NCI-H146 (cell line): ENCODE data around the gene CLBA1.

Experiments
- DNase-seq: peaks from one replicate; lab custom pipeline; 2025; lab: John Stamatoyannopoulos, UW

Gene CLBA1

DNA sequence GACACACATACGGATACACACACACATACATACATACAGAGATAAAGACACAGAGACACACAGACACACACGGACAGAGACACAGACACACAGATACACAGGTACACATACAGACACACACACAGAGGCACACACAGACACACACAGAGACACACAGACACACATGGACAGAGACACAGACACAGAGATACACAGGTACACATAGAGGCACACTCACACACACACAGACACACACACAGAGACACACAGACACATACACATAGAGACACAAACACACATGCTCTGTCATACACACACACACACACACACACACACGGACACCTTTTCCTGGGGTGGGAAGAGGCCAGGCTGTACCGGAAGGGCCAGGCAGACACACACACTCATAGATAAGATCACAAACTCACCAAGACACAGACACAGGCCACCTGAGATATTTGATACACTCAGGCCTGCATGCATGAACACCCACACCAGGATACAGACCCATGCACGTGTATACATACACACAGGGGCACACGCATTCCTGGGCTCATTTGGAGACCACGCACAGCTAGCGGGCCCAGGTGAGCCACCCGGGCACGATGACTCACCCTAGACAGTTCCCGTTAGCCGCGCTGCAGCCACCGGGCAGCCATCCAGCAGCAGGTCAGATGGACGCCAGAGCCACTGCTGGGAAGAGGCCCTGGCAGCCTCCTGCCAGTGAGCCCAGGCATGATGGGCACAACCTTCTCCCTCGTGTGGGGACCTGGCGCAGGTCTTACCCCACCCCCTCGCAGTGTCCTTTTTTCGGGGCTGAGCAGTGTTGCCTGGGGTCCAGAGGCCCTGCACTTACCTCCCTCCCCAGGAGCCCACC is 5.6 kb upstream of the CLBA1 start:
- no peak for DNase-seq

DNA sequence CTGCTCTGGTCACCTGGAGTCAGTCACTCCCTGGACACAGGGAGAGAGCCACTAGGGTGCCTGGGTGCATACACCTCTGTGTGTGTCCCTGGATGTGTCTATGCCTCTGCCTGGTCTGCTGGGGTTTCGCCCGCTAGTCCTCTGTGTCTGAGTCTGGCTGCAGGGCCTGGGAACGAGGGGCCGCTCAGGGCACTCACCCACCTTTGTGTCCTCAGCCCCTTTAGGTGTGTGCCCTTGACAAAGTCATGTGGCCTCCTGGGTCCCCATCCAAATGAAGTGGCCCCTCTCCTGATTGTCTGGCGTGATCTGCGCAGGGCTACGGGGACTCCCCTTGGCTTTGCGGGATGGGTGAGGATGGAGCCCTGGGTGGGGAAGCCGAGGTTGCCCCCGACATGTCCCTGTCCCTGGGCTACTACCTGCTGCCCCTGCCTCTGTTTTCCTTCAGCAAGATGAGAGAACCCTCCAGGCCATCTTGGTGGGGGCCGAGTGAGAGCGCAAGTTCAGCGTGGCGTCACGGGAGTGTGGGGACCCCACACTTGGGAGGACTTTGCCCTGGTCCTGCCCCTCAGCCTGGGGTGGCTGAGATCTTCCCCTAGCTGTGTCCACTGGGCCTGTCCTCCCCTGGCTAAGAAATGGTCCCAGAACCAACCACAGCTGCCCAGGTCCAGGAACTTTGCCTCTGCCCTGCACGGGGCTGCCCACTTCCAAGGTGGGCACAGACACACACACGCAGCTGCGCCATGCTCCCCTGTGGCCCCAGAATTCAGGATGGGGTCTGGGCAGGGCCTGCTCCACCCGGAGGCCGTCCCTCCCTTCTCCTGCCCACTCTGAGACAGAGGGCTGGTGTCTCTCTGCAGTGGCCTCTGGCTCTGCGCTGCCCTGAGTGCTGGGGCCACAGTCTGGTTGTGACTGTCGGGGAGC is 4.7 kb upstream of the CLBA1 start:
- DNase-seq = no peak

DNA sequence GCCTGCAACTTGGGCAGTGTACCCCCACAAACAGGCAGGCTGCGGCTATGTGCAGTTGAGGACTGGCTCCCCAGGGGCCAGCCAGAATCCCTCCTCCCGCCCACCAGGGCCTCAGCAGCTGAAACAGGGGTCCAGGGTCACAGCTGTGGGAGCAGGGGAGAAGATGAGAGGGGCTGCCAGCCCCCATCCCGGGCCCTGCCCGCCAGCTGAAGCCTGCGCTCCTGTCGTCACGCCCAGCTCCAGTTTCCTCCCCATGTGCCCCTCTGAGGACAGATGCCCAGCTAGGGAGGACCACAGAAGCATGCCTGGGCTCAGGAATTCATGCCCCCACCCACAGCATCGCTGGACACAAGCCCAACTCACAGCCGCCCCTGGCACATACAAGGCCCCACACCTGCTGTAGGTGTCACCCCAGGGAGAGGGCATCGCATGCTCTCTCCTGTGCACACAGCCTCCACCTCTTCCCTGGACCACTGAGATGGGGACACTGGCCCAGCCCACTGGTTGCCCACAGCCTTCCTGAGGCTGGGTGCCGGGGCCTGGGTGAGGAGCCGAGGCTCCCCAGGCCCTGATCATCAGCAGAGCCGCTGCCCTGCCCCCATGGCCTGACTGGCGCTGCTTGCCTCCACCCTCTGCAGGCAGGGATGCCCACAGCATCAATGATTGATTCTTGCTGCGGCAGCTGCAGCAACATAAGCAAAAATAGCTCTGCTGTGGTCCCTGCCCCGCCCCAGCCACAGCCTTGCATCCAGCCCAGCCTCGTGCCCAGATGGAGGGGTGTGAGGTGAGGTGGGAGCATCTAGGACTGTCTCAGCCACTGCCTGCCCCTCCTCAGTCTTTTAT is 3.7 kb upstream of the CLBA1 start:
- DNase-seq = no peak

DNA sequence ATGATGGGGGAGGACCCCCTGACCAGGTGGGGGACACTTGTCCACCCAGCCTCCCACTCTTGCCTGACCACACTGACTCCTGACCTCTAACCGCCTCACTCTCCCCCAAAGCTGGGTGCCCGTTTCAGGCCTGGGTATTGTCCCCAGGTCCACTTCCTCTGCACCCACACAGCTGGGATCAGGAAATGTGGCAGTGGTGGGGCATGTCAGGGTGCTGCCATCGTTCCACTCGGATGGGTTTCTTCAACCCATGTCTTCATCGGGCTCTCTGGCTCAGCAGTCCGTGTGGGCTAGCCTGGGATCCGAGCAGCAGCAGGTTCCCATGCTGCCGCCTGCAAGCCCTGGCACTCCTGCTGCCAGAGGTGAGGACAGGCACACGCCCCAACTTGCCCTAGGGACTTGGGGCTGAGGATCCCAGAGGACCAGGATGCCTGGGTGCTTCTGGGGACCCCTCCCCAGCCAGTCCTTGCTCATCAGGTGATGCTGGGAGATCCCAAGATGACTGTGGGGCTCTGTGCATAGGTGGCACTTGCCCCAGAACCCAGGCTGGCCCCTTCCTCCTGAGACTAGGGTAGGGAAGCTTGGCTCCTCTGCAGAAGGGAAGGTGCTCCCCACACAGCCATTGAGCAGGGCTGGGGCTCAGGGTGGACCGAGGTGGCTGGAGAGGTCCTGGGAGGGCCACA is 2.9 kb upstream of the CLBA1 start:
- DNase-seq = no peak

DNA sequence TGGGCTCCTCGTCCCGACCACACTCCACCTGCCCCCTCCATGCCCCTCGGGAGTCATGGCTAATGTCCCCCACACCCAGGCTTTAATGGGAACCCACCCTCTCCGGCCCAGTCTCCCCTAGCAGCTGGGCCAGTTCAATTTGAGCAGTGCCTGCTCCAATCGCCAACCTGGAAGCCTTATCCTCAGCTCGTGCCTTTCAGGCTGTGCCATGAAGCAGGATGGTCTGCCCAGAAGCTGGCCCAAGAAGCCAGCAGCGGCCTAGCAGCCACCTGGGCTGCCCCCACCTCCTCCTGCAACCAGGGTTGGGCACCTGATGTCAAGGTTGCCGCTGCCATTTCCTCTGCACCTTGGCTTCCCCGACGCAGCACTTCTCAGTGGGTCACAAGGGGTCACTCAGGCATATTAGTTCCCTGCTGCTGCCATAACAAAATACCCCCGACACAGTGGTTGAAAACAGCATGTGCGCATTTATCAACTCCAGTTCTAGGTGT is 2.3 kb upstream of the CLBA1 start:
- DNase-seq = no peak

DNA sequence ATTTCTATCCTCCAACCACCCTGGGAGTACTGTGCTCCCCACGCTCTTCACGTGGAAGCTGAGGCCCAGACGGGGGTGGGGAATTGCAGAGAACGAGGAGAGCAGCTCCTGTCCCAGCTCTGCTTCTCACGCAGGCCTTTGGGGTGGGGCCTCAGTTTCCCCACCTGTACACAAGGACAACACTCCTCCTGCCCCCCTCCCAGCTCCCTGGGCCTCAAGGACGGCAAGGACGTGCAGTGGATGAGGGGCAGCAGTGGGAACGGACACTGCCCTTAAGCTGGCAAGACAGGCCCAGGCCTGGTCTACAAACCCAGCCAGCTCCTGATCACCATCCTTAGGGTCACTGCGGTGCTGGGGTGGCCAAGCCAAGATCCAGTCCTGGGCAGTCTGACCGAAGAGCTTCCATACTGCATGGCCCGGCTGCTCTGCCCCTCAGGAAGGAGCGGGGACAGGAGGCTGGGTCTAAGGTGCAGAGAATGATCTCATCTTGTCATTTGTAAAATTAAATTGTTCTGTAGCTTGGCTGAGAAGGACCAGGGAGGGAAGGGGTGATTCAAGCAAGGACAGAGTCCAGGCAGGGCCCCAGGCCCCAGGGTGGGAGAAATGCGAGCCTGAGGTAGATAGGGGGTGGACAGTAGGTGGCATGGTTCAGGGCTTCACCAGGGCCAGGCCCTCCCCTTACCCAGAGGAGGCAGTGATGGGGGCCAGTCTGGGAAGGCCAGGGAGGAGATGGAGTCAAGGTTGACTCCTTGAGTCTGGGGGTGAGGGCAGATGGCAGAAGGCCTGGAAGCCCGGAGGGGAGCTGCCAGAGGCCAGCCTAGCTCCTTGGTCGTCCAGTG is 1.3 kb upstream of the CLBA1 start:
- no peak for DNase-seq

DNA sequence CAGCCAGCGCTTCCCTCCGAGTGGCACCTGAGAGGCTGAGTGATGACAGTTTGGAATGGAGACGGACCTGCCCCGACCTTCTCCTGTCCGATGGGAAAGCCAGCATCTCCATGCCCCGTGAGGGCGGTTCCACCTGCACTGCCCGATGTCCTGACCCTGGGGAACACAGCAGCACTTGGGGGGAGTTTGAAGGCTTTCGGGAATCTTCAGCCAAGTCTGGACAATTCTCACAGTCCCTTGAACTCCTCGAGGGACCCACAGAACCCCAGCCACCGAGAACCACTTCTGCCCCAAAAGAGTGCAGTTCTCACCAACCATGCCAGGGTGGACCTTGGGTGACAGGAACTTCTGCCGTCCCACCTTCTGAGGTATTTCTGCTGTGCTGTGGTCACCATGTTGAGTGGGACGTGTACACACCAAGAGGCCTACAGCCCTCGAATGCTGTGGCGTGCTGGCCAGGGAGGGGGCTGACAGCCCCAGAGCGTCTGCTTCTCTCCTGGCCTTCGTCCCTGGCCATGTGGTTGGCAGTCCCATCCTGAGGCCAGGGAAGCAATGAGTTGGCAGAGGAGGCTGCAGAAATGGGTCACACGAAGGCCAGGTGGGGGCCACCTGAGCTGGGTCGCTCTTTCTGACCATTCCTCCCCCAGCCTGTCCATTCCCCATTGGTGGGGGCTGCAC is 1.0 kb downstream of the CLBA1 start:
- DNase-seq = no peak

DNA sequence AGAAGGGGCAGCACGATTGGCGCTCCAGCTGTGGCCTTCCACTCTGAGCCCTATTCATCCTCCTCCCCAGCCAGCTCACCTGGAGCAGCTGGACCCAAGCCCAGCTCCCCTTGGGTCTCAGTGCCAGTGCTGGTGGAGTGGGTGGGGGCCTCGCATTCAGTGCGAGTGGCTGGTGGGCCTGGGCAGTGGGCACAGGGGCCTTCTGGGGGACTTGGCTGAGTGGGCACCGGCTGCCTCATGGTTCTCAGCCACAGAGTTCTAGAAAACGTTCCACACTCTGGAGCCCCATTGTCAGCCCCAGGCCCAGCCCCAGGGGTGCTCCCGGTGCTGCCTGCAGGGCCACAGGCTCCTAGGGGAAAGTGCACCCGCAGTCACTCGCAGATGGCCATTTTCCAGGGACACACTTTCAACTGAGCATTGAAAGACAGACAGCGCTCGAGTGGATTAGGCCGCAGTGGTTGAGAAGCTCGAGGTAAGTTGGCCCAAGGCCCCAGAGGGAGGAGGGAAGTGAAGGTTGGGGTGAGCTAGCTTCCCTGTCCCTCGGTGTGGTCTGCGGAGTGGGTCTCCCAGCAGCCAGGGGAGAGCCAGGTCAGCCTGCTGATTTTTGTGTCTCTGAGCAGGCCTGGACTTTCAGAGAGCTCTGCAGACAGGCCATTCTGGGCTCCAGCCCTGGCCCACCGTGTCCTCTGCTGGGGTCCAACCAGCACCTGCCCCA is 3.8 kb downstream of the CLBA1 start:
- no peak for DNase-seq

DNA sequence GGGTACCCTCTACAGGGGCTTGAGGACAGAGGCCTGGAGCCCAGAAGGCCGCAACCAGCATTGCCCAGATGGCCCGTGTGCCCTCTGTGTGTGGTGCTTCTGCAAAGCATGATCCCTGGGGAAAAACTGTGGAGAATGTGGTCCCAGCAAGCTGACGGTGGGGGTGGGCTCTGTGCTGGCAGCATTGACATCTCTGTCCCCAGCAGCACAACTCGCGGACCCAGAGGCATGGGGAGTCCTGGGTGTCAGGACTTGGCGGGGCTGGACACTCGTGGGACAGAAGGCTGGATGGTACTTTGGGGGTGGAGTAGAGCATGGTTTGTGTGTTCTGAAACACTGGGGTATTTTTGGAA is 4.3 kb downstream of the CLBA1 start:
- DNase-seq = no peak

DNA sequence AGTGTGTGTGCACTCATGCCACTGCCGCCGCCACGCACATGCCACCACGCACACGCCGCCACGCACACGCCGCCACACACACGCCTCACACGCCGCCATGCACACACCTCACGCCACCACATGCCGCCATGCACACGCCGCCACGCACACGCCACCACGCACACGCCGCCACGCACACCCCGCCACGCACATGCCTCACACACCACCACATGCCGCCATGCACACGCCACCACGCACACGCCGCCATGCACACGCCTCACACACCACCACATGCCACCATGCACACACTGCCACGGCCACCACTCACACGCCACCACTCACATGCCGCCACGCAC is 6.3 kb downstream of the CLBA1 start:
- DNase-seq = no peak

DNA sequence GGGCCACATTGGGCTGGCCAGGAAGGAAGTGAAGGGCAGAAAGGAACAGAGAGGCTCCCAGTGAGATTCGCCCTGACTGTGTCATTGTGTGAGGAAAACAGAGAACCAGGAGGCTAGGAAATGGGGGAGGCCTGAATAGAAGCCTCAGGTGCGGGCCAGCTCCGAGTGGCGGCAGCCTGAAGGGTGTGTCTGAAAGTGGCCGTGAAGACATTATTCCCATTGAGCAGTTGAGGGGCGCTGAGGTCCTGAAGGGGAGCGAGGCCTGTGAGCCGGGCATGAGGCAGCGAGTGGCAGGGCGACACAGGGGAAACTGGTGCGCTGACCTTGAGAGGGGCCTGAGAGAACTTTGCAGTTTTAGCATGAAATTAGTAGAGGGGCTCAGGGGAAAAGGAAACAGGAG is 6.9 kb downstream of the CLBA1 start:
- DNase-seq = no peak

DNA sequence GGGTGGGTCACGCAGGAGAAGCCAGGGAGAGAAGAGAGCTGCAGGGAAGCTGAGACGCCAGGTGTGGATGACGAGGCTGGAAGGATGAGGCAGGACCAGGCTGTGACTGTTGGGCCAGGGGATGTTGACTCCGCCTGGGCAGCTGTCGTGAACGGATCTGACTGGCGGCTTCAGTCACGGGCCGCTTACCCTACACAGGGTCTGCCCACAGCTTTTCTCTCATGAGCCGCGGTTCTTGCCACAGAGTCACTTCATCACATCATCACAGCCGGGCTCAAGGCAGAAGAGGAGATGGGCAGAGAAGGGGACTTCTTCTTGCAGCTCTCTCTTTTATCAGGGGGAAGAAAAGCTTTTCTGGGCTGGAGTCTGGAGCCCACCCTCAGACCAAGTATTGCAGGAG is 7.7 kb downstream of the CLBA1 start:
- no peak for DNase-seq

DNA sequence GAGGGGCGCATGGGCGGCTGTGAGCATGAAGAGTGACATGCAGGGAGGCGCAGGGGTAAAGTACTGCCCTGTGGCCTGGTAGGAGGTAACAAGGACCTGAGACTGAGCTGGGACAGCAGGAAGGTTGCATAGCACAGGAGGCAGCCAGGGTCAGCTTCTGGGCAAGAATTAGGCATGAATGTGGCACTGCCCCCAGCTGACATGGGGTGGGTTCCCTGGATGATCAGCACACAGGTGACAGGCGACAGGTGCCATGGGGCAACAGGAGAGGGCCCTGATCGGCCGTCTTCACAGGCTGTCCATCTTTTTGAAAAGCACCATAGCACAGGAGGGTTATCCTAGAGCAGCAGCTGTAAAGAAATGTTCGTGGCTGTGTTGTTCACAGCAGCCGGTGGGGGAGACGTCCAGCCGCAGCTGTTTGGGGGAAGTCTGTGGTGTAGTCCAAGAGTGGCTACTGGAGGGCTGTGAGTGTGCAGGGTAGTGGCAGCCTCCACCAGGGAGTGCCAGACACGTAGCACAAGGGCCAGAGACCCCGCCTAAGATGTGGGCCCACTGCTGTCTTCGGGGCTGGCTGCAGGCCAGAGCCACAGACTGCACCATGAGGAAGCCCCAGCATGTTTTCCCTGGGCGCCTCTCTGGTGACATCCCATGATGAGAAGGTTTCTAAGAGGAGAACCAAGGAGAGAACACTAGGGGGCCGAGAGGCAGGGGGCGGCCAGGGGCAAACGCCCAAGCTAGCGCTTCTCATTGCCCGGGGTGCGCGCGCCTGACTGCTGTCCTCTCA is 8.4 kb downstream of the CLBA1 start:
- no peak for DNase-seq

DNA sequence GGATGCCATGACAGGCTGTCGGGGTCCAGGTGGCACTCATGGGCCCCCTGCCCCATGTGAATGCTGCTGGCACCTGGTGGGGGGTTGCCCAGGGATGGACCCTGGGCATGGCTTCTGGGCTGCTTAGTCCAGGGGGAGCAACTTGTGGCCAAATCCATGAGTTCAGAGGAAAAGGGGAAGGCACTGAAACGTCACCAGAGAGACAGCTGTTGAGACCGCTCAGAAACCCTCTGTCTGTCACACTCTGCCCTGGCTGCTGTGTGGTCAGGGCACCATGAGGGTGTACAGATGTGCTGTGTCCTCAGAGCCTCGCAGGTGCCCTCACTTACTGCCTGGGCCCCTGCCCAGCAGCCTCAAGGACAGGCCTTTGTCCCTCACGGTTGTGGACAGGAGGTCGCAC is 9.4 kb downstream of the CLBA1 start:
- DNase-seq = no peak

DNA sequence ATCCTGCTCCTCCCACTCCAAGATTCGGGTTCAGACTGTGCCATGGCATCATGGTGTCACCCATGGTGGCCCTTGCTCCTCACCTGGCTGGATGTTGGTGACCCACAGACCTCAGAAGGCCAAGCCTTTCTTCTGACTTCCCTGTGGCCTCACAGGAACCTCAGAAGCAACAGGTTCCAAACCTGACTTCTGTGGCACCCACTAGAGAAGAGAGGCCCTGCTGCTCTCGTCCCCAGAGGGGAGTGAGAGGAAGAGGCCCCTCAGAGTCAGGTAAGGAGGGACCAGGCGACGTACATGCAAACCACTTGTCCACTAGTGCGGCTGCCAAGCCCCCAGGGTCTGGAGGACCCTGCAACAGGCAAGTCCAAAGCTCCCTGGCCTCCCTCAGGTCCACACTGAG is 10.4 kb downstream of the CLBA1 start:
- no peak for DNase-seq

DNA sequence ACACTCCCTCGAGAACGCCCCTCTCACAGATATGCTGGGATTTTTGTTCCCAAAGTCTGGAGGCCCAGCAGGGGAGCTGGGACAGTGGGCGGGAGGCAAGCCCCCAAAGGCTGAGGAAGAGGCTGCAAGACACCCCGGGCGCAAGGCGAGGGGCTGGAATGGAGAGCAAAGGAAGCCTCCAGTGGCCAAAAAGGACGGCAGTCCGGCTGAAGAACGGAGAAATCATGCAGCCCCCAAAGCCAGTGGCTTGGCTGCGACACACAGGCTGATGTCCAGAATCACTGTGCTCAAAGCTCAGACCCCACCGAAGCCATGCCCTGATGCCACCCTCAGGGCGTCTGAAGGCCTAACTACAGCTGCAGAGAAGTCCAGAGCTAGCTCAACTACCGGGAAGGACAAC is 10.9 kb downstream of the CLBA1 start:
- no peak for DNase-seq

DNA sequence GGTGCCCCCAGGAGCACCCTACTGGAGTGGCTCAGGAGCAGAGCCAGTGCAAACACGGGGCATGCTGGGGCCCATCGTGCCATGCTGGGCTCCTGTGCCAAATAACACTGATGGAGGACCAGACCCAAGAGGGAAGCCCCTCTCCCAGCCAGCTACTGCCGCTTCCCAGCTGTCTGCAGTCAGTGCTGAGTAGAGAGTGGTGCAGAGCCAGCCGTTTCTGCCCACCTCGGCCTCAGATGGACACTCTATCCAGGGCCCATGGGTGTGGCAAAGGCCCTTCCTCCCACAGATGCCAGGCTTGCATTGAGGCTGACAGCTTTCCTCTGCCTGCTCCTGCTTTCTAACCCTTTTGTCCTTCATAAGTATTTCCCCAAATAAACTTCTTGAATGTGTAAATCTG is 13.2 kb downstream of the CLBA1 start:
- DNase-seq = no peak

DNA sequence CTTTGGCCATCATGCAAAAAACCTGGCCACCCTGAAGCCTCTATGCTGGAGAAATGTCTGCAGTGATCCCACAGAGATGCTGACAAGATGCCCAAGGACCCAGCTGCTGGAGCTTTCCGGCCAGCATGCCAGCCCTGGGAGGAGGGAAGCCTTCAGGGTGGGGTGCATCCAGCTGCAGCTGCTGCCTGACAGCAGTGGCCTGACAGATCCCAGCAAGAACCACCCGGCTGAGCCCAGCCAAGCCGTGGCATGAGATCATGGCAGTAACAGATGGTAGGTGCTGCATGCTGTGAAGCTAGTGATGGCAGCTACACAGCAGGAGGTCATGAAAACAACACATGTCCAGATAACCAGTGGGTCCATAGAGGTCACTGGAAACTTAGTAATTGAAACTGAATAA is 13.8 kb downstream of the CLBA1 start:
- DNase-seq = no peak
